GM12878 (cell line): ENCODE measurements around the gene SNX12.

Experiments
- EZH2 ChIP-seq: IDR thresholded peaks from 2 replicates; pipeline ENCODE4 v1.6.1; 2012; ENCODE audit warnings: low read depth, mild to moderate bottlenecking, control low read depth, inconsistent platforms, low read length, borderline replicate concordance; ENCODE audit not compliant: control insufficient read depth
- MYB ChIP-seq: fragments of 150-350 bp; IDR thresholded peaks from 2 replicates; pipeline ENCODE4 v1.6.1; 2014; ENCODE audit warnings: mild to moderate bottlenecking, low read depth, low read length, borderline replicate concordance
- SIX5 ChIP-seq: IDR thresholded peaks from 2 replicates; pipeline ENCODE4 v1.6.1; 2011; ENCODE audit warnings: mild to moderate bottlenecking, low read depth, low read length, moderate library complexity; ENCODE audit not compliant: severe bottlenecking
- TAF1 ChIP-seq: IDR thresholded peaks from 2 replicates; pipeline ENCODE4 v1.6.1; 2011; ENCODE audit warnings: mild to moderate bottlenecking, low read depth, low read length, borderline replicate concordance
- ZBTB40 ChIP-seq: fragments of 450-650 bp; IDR thresholded peaks from 2 replicates; pipeline ENCODE4 v1.6.1; 2016; ENCODE audit warnings: mild to moderate bottlenecking, moderate library complexity, borderline replicate concordance

GRCh38 chrX:71082124-71082647 is 14.1 kb upstream of the SNX12 start:
- TF ChIP-seq MYB: no peak
- no peak for TF ChIP-seq EZH2
- TF ChIP-seq SIX5: no peak
- no peak for TF ChIP-seq TAF1
- TF ChIP-seq ZBTB40: no peak
